Stimulated activated CD8-positive, alpha-beta memory T cell treated with anti-CD3 and anti-CD28 coated beads, Interleukin-4, amount 100 ng/mL, for 4 hours (primary cell): ENCODE data around the gene EFHC2.
"Not testable (repeated sequence)": the region's sequence is repeated elsewhere in the genome, so short reads cannot be mapped to it uniquely, and the experiment has no call there.

Experiments used
- DNase-seq, 2 donors: peaks; one replicate each; pipeline ENCODE4 v3.0.0-alpha.2; 2020; ENCODE audit warnings: low read depth in 2 of 2, low spot score in 1 of 2

EFHC2 gene

DNA sequence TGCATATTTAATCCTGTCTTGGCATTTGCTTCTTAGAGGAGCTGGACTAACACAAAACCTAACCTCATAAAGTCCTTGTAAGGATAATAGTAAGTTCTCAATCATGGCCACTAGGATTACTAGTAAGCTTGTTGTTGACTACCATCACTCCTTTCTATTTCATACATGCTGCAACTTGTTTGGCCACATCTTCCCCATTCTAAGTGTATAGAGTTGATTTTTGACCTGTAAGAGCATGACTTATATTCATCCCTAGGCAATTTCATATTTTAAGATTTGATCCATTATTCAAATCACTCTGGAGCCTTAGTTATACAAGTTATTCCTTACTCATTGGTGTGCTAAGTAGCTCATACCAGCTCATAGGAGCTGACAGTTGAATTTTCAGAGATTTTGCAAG, 109.4 kb downstream of the EFHC2 start:
- DNase-seq: no peak

GRCh38 chrX:44232081-44232480, 111.4 kb downstream of the EFHC2 start:
- no peak for DNase-seq

- no peak for DNase-seq
These were observed 114.9 kb downstream of the EFHC2 start for GRCh38 chrX:44228621-44229020.

- no peak for DNase-seq
These were observed 115.5 kb downstream of the EFHC2 start for GRCh38 chrX:44227991-44228390.

DNA sequence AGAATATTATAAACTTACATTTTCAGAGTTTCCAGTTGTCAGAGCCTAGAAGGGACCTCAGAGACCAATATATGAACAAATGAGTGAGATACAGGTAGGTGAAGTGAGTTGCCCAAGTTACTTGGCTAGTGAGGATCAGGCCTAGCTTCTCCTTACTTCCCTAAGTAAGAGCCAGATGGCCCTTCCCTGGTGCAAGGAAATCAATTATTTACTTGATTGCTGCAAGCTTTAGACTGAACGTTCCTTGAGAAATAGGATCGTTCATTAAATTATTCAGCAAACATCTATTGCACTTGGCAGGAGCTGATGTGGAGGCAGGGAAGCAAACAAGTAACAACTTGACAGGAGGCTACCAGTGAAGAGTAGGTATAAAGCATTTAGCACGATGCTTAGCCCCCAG, 117.8 kb downstream of the EFHC2 start:
- no peak for DNase-seq

DNA sequence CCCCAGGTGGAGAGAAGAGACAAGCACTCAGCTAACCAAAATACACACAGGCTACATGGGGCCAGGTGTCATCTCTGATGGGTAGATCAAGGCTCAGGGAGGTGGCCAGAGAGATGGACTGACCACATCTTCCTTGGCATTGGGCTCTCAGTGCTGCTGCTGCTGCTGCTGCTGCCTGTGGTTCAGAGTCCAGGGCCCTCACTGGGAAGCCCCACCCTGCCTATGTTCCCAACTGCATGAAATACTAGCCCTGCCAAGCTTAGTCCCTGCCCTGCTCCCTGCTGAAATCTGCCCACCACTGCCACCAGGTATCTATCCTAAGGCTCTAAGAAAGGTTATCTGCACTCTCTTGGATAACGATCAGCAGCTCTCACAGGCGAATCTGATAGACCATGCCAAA, 118.7 kb downstream of the EFHC2 start:
- no peak for DNase-seq

DNA sequence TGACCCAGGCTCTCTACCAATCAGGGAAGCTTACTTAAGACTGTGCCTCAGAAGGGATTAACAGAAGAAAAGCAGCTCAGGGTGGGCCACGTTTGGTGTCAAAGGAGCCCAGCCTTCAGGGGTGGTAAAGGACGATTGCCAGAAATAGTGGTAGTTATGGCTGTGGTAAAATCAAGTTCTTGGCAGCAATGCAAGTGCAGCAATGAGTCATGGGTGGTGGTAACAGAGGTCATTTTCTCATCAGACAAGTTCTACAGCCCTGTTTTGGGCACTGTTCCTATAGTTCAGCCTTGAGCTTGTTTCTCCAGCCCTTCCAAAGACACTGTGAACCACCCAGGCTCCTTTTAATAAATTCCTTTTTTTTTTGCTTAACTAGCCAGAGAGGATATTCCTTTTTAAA, 120.3 kb downstream of the EFHC2 start:
- DNase-seq: no peak

- no peak for DNase-seq
These were observed 125.0 kb downstream of the EFHC2 start for GRCh38 chrX:44218465-44218864.

DNA sequence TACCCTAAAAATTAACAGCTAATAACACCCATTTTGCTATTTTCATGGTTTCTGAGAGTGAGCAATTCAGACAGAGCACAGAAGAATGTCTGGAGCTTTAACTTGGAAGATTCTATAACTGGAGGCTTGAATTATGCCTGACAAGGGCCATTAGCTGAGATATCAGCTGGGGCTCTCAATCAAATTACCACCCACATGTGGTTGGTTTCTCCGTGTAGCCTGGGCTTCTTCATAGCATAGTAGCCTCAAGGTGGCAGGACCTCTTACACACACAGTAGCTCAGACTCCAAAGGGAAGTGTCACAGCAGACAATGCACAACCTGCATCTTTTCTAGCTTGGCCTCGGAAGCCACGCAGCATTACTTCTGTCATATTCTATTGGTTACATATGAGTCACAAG, 127.3 kb downstream of the EFHC2 start:
- DNase-seq: no peak

DNA sequence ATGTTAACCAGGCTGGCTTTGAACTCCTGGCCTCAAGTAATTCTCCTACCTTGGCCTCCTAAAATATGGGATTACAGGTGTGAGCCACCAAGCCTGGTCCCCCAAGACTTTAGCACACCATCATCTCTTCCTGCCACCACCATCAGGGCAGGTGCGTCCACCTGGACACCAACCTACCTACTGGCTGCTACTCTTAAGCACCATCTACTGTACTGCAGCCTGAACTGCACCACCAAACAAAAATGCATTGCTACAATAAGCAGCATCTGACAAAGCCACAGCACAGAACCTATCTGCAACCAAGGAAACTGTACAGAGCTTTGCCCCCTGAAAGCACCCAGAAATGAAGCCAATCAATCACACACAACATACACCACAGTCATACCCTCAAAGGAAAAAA, 139.7 kb downstream of the EFHC2 start:
- no peak for DNase-seq

- DNase-seq: no peak
These were observed 140.9 kb downstream of the EFHC2 start for GRCh38 chrX:44202596-44202995.

DNA sequence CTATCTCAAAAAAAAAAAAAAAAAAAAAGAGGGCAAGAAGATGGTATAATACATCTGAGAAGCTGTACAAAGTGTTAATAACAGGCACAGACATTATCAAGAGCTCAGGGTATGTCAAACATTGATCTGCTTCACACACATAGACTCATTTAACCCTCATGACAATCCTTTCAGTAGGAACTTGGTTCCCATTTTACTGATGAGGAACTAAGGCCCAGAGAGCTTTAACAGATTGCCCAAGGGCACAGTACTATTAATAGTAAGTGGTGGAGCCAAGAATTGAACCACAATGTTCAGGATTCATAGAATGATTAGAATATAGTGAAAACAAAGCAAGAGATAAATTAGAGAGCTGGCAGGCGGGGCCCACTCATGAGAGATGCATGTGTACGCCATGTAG, 154.4 kb downstream of the EFHC2 start:
- DNase-seq: no peak

DNA sequence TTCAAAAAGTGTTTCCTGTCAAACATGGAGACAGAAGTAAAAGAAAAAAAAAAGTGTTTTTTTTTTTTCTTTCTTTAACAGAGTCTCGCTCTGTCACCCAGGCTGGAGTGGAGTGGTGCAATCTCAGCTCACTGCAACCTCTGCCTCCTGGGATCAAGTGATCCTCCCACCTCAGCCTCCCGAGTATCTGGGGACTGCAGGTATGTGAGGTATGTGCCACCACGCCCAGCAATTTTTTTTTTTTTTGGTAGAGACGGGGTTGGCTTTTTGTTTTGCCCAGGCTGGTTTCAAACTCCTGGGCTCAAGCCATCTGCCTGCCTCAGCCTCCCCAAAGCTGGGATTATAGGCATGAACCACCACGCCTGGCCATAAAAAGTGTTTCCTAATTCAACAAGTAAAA, 155.6 kb downstream of the EFHC2 start:
- not testable (repeated sequence) for DNase-seq

DNA sequence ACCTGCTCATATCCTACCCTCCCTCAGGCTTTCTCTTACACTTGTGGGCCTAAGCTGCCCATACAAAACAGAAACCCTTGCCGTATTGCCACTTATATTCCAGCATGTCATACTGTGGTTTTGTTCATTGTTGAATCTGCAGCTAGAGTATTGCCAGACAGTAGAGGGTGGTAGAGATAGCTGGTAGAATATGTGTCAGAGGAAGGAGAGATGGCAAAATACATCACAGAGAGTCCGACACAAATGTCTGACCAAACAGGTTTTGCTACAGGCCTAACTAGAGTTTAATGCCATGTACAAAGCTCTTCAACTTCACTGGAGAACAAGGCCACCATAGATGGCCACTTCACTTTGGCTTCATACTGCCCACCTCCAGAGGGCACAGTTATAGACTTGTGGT, 160.1 kb downstream of the EFHC2 start:
- no peak for DNase-seq

- DNase-seq: no peak
These were observed 165.0 kb downstream of the EFHC2 start for GRCh38 chrX:44178274-44179053.

DNA sequence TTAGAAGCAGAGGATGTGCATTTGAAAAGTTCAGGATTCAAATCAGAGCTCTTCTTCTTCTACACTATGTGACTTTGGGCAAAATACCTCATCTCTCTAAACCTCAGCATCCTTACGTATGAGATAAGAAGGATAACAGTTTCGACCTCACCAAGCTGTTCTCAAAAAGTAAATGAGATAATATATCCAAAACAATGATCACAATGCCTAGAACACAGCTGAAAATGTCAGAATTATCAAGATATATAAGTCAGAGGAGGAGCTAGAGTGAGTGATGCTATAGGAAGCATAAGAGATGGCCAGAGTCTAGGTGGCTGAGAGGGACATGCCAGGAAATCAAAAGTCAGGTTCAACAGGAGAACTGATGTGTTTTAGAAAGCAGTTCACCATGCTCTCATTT, 168.0 kb downstream of the EFHC2 start:
- no peak for DNase-seq

DNA sequence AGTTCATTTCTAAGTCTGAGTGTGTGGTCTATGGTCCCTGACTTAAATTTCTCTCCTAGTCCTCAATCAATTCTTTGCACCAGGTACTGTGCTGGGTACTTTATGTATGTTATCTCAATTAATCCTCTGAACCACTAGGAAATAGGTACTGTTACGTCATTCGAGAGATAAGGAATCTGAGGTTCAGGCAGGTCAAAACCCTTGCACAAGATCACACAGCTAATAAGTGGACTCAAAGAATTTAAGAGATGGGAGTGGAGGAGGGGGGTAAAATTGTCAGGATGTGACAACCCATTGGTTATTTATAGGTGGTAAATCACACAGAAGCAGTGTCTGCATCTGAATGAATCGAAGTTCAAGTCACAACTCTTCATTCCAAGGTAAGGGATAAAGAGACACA, 169.4 kb downstream of the EFHC2 start:
- no peak for DNase-seq

- DNase-seq: no peak
These were observed 170.3 kb downstream of the EFHC2 start for GRCh38 chrX:44173219-44173618.

DNA sequence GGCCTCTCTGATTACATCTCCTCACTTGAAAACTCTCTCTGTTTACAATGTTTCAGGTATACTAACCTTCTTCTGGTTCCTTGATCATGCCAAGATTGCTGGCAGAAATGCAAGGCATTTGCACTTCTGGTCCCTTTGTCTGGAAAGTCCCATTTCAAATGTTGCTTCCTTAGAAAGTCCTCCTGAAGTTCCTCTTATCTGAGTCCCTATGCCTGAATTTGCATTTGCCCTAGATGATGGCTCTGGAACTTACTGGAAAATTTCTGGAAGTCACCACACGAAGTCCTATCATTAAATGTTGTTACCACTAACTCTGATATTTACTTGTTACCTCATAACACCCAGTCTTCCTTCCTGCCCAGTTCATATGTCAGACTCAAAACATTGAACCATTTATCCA, 176.4 kb downstream of the EFHC2 start:
- DNase-seq: no peak

GRCh38 chrX:44162964-44163475, 180.5 kb downstream of the EFHC2 start:
- DNase-seq: no peak

DNA sequence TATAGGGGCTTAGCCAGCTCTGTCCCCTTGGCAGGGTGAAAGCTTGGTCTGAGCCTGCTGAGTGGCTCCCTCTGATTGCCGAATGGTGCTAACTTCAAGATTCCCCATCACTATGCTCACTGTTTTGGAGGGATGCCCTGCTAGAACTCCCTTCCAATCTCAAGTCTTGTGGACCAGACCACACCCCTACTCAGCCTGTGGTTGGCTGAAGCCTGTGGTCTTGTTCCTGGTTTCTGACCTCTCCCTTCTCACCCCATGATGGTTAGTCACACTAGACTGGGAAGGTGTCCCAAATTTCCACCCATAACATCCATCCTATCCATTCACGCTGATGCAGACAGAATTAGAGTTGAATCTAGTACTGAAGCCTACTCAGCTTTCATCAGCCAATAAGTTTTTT, 185.6 kb downstream of the EFHC2 start:
- no peak for DNase-seq

DNA sequence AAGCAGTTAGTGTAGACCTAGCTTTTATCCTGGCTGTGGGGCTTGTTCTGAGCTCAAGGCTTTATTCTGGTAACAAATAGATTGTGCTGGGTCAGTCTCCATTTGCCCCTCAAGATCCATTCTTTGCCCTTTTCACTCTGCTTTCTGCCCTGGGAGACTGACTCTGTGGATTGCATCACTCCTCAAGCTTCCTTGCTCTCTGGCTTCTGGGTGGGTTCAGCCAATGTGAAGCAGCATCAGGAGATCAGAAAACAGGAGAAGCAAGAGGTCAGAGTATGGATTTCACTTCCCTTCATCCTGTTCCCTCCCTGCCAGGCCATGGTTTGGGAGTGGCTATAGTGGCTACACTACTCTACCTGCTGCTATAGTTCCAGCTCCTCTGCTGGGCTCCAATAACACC, 186.2 kb downstream of the EFHC2 start:
- DNase-seq: no peak

GRCh38 chrX:44156726-44157125, 186.7 kb downstream of the EFHC2 start:
- no peak for DNase-seq
